ENCODE data around the gene COL5A1.

Gene COL5A1

GRCh38 chr9:134880484-134881312 is 239.1 kb downstream of the COL5A1 start, which contains the start of gene FCN2:
Gene FCN2 (plus strand): TSS chr9:134880810. CDS start chr9:134880822, 12 bp downstream.
- no peak for TF ChIP-seq CTCF (IDR thresholded peaks at IDR 0.05; ENCODE audit: control insufficient read depth, extremely low read depth, insufficient read depth)
- no peak within 1 kb of the TSS for H3K4me3 ChIP-seq (ENCODE audit: low read depth, low read length)
- no peak for DNase-seq (ENCODE audit: low read depth)

GRCh38 chr9:134881313-134881670 is 239.7 kb downstream of the COL5A1 start:
- H3K4me3 ChIP-seq (ENCODE audit: low read depth, low read length) = no peak overlapping the region
- no peak for TF ChIP-seq CTCF (IDR thresholded peaks at IDR 0.05; ENCODE audit: control insufficient read depth, extremely low read depth, insufficient read depth)
- DNase-seq (ENCODE audit: low read depth) = no peak

- no peak for DNase-seq (ENCODE audit: low read depth)
- no peak for TF ChIP-seq CTCF (IDR thresholded peaks at IDR 0.05; ENCODE audit: control insufficient read depth, extremely low read depth, insufficient read depth)
Measured at GRCh38 chr9:134882204-134882785, 240.7 kb downstream of the COL5A1 start.

GRCh38 chr9:134883040-134883782 is 241.6 kb downstream of the COL5A1 start:
- H3K4me3 ChIP-seq (ENCODE audit: low read depth, low read length) = no peak overlapping the region
- no peak for DNase-seq (ENCODE audit: low read depth)
- no peak for TF ChIP-seq CTCF (IDR thresholded peaks at IDR 0.05; ENCODE audit: control insufficient read depth, extremely low read depth, insufficient read depth)

More at GRCh38 chr9:134882204-134882785, 240.7 kb downstream of the COL5A1 start:
- H3K4me3 ChIP-seq (ENCODE audit: low read depth, low read length) = no peak overlapping the region

- TF ChIP-seq CTCF (IDR thresholded peaks at IDR 0.05; ENCODE audit: control insufficient read depth, extremely low read depth, insufficient read depth) = no peak
- DNase-seq (ENCODE audit: low read depth) = no peak
- no peak overlapping the region for H3K4me3 ChIP-seq (ENCODE audit: low read depth, low read length)
Measured at GRCh38 chr9:134884492-134884891, 242.9 kb downstream of the COL5A1 start.

- no peak for TF ChIP-seq CTCF (IDR thresholded peaks at IDR 0.05; ENCODE audit: control insufficient read depth, extremely low read depth, insufficient read depth)
- no peak for DNase-seq (ENCODE audit: low read depth)
Measured at GRCh38 chr9:134885001-134885678, 243.5 kb downstream of the COL5A1 start.

More at GRCh38 chr9:134885001-134885678, 243.5 kb downstream of the COL5A1 start:
- no peak overlapping the region for H3K4me3 ChIP-seq (ENCODE audit: low read depth, low read length)

All from LNCaP clone FGC (cell line).